Psoas muscle (tissue), 8 donors: ENCODE data around the gene PBRM1. TPM values are rescaled to one million over a fixed set of nuclear protein-coding genes. Genes with fewer than 3 reads are reported as not detected.

Source experiments
- ATAC-seq, 4 donors: fragments of 200-7000 bp; cut with Tn5 transposase; one replicate each; pipeline ENCODE4 v1.9.1; 2020; ENCODE audit warnings: moderate library complexity in 3 of 4, mild to moderate bottlenecking in 2 of 4
- DNase-seq, 2 donors: peaks; one replicate each; pipeline ENCODE4 v3.0.0-alpha.2; 2020
- H3K27ac ChIP-seq: fragments of 200-600 bp; one replicate; pipeline ENCODE4 v1.8.0; 2022
- H3K27me3 ChIP-seq, 3 donors: fragments of 200-600 bp in 1 of 3; one replicate each; pipeline versions ENCODE4 v1.6.1 to v1.8.0; 2013 to 2022; ENCODE audit warnings: low read length in 2 of 3, mild to moderate bottlenecking in 2 of 3, moderate library complexity in 1 of 3; ENCODE audit not compliant: insufficient read depth in 3 of 3
- H3K36me3 ChIP-seq, 2 donors: fragments of 200-600 bp in 1 of 2; one replicate each; pipeline versions ENCODE4 v1.6.1 to v1.8.0; 2013 to 2022; ENCODE audit warnings: low read depth in 1 of 2, mild to moderate bottlenecking in 1 of 2, moderate library complexity in 1 of 2; ENCODE audit not compliant: insufficient read depth in 1 of 2
- H3K4me1 ChIP-seq: fragments of 200-600 bp; one replicate; pipeline ENCODE4 v1.8.0; 2022
- H3K4me3 ChIP-seq: fragments of 200-600 bp; one replicate; pipeline ENCODE4 v1.8.0; 2022; ENCODE audit warnings: mild to moderate bottlenecking
- H3K9me3 ChIP-seq: fragments of 200-600 bp; one replicate; pipeline ENCODE4 v1.8.0; 2022
- CTCF ChIP-seq: fragments of 200-600 bp; IDR thresholded peaks from one replicate; pipeline ENCODE4 v1.8.0; 2022; ENCODE audit warnings: antibody characterized with exemption
- WGBS, 3 donors: extraction: QIAGEN DNeasy Blood & Tissue Kit; methylation state at CpG; one replicate each; pipeline versions ENCODE4 v1.1.6 to v1.1.7; 2013; 5-methylcytosine and 5-hydroxymethylcytosine counted together
- intact Hi-C, 2 donors: fragments of 100-400 bp; cut with DNase I; formaldehyde crosslinking; loops; one replicate each; pipeline versions ENCODE4 v1.11.0 to v1.14.2; 2022
- polyA plus RNA-seq, 3 donors: library from polyadenylated mRNA; stranded (reverse); fragments of 200-250 nt; gene quantifications; one replicate each; pipeline ENCODE4 v1.2.3, GENCODE V29; 2013
- total RNA-seq, 4 donors: library from RNA; stranded (reverse); fragmentation: NEBNext Ultra II Directional in 2 of 4; extraction: Animal tissue kit (Norgen Biotek cat#: 25700) in 2 of 4; gene quantifications; one replicate each; pipeline versions ENCODE4 v1.2.1 to v1.2.4, GENCODE V29; 2021 to 2023
- donor health status: healthy with polysubstance abuse.
- donor health status: DM: no; HTN: no; CAD: no; lungs with moderate emphysema.
- donor health status: Bipolar disorder and iron deficiency.
- donor health status: healthy.
- donor health status: DM: yes; HTN: yes; CAD: no.
- donor health status: DM: no; HTN: no; CAD: no.
- donor health status: DM: no; HTN: no; CAD: no.
- donor health status: DM: yes; HTN: yes; CAD: no.

The PBRM1 gene
- total and polyA plus RNA-seq, 7 donors, result 7.5 to 46.7 (median 38.0) TPM

GRCh38 chr3:52682016-52682415, 3.7 kb downstream of the PBRM1 start:
- H3K9me3 ChIP-seq, result no peaks in the 10 kb centered on the region
- ATAC-seq (no peak), DNase-seq (no peak)
- H3K4me3 ChIP-seq, result no peak overlapping the region
- peaks cover 10 to 49% of the 10 kb centered on the region in 2 donors for H3K36me3 ChIP-seq
- TF ChIP-seq CTCF, result no peak
- intact Hi-C loops, result no loop called here
- peaks cover 40% of the 10 kb centered on the region for H3K4me1 ChIP-seq
- no peaks in the 10 kb centered on the region for H3K27me3 ChIP-seq
- H3K27ac ChIP-seq, result peak overlapping the region; percentile 60

- intact Hi-C loops, result no loop called here
- no peak for ATAC-seq
- TF ChIP-seq CTCF, result no peak
- Histone ChIP-seq H3K36me3 (peaks cover 12 to 50% of the 10 kb centered on the region in 2 donors), H3K9me3 (no peaks in the 10 kb centered on the region), H3K4me1 (peaks cover 36% of the 10 kb centered on the region), H3K27ac (peak overlapping the region; percentile 60), H3K27me3 (no peaks in the 10 kb centered on the region), H3K4me3 (no peak overlapping the region)
- 82 to 85% (median 83%) methylated on average over 3 of the region's 3 CpGs for WGBS, 3 donors
- no peak for DNase-seq
These were observed 4.1 kb downstream of the PBRM1 start for GRCh38 chr3:52681596-52681995.

DNA sequence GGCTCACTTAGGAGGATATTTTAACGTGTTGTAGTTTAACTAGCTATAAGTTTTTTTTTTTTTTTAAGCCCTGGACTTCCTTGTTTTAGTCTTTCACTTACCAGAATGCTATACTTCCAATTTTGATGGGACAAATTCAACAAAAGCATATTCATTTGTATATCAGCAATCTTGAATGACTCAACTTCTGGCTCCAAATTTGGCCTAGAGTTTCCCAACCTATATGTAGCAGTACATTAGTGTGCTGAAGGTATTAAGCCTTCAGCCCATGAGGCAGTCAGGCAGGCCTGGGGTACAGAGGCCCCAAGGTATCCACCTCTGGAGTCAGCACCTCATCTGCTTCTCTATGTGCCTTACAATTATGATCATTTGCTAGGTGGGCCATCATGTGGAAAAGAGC, 5.9 kb downstream of the PBRM1 start:
- peaks cover 33% of the 10 kb centered on the region for H3K4me1 ChIP-seq
- ATAC-seq, result no peak
- no peak for TF ChIP-seq CTCF
- H3K27ac ChIP-seq, result no peak overlapping the region
- DNase-seq, result no peak
- H3K4me3 ChIP-seq, result no peak overlapping the region
- H3K27me3 ChIP-seq, result no peaks in the 10 kb centered on the region
- peaks cover 18 to 64% of the 10 kb centered on the region in 2 donors for H3K36me3 ChIP-seq
- intact Hi-C loops, result loop anchor here in 1 of 2 donors (10.0 kb wide), 1 partner anchor 195 kb away; no protein-coding TSS in a partner anchor
- 48 to 75% (median 56%) methylated on average over 1 of the region's 1 CpG for WGBS, 3 donors
- H3K9me3 ChIP-seq, result no peaks in the 10 kb centered on the region

- no peaks in the 10 kb centered on the region for H3K27me3 ChIP-seq
- WGBS, 3 donors, result 77 to 82% (median 80%) methylated on average over 3 of the region's 3 CpGs
- H3K27ac ChIP-seq, result no peak overlapping the region
- intact Hi-C loops, result loop anchor here in 1 of 2 donors (10.0 kb wide), 1 partner anchor 194 kb away; no protein-coding TSS in a partner anchor
- DNase-seq (no peak), ATAC-seq (no peak)
- no peak for TF ChIP-seq CTCF
- peaks cover 27% of the 10 kb centered on the region for H3K4me1 ChIP-seq
- H3K4me3 ChIP-seq, result no peak overlapping the region
- no peaks in the 10 kb centered on the region for H3K9me3 ChIP-seq
- peaks cover 18 to 71% of the 10 kb centered on the region in 2 donors for H3K36me3 ChIP-seq
These were observed 6.5 kb downstream of the PBRM1 start for GRCh38 chr3:52679199-52679538.
